Measurements from ENCODE around the gene OLIG2.

OLIG2 gene

GRCh38 chr21:33020558-33021100, 5.1 kb upstream of the OLIG2 start:
- DNase-seq: no peak

DNA sequence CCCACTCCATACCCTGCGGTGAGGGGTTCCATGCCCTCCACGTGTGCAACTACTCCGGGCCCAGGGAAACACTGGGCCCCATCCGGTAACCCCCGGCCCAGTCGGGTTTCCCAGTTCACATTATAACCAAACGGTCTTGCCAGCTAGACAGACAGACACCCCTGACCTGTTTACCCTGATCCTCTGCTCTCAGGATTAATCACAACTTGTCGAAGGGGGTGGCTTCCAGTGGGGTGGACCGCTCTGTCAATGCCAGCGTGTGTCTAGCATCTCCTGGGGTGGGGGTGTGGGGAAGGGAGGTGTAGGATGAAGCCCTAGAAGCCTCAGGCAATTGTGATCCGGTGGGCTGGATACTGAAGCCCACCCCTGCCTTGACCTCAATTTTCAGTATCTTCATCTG, 4.6 kb upstream of the OLIG2 start:
- DNase-seq: no peak

GRCh38 chr21:33021667-33022066, 4.1 kb upstream of the OLIG2 start:
- DNase-seq: no peak

DNA sequence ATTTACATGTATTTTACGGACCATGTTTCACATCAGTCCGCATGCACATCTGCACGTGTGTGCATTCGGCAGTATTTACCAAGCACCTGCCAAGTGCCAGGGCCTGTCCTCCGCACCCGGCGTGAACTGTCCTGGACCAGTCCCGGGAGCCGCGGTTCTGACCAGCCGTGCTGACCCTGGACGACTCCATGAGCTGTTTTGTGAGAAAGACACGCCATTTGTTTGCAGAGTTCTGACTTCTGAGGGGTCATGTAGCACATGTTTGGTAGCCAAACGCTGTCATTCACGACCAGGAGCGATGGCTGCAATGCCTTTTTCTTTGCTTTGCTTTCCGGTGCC, 3.3 kb upstream of the OLIG2 start:
- no peak for DNase-seq

DNA sequence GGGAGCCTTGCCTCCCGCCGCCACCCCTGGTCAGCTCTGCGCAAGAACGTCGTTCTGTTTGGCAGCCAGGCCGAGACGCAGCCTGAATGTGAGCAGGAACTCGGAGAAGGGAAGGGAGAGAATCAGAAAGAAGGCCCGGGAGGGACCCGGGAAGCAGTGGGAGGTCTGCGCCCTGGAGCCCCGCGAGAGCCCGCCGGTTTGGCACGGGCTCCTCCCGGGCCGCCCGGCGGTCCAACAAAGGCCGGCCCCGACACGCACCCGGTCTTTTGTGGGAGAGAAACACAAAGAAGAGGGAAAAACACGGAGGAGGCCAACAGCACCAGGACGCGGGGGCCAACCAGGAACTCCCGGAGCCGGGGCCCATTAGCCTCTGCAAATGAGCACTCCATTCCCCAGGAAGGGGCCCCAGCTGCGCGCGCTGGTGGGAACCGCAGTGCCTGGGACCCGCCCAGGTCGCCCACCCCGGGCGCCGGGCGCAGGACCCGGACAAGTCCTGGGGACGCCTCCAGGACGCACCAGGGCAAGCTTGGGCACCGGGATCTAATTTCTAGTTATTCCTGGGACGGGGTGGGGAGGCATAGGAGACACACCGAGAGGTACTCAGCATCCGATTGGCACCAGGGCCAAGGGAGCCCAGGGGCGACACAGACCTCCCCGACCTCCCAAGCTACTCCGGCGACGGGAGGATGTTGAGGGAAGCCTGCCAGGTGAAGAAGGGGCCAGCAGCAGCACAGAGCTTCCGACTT, 2.7 kb upstream of the OLIG2 start:
- DNase-seq: no peak

DNA sequence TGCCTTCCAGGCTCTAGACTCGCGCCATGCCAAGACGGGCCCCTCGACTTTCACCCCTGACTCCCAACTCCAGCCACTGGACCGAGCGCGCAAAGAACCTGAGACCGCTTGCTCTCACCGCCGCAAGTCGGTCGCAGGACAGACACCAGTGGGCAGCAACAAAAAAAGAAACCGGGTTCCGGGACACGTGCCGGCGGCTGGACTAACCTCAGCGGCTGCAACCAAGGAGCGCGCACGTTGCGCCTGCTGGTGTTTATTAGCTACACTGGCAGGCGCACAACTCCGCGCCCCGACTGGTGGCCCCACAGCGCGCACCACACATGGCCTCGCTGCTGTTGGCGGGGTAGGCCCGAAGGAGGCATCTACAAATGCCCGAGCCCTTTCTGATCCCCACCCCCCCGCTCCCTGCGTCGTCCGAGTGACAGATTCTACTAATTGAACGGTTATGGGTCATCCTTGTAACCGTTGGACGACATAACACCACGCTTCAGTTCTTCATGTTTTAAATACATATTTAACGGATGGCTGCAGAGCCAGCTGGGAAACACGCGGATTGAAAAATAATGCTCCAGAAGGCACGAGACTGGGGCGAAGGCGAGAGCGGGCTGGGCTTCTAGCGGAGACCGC, 2.0 kb upstream of the OLIG2 start:
- no peak for DNase-seq

DNA sequence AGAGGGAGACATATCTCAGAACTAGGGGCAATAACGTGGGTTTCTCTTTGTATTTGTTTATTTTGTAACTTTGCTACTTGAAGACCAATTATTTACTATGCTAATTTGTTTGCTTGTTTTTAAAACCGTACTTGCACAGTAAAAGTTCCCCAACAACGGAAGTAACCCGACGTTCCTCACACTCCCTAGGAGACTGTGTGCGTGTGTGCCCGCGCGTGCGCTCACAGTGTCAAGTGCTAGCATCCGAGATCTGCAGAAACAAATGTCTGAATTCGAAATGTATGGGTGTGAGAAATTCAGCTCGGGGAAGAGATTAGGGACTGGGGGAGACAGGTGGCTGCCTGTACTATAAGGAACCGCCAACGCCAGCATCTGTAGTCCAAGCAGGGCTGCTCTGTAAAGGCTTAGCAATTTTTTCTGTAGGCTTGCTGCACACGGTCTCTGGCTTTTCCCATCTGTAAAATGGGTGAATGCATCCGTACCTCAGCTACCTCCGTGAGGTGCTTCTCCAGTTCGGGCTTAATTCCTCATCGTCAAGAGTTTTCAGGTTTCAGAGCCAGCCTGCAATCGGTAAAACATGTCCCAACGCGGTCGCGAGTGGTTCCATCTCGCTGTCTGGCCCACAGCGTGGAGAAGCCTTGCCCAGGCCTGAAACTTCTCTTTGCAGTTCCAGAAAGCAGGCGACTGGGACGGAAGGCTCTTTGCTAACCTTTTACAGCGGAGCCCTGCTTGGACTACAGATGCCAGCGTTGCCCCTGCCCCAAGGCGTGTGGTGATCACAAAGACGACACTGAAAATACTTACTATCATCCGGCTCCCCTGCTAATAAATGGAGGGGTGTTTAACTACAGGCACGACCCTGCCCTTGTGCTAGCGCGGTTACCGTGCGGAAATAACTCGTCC, 1.3 kb upstream of the OLIG2 start:
- no peak for DNase-seq

- DNase-seq: no peak
Observed at GRCh38 chr21:33025106-33025488, 638 bp upstream of the OLIG2 start.

DNA sequence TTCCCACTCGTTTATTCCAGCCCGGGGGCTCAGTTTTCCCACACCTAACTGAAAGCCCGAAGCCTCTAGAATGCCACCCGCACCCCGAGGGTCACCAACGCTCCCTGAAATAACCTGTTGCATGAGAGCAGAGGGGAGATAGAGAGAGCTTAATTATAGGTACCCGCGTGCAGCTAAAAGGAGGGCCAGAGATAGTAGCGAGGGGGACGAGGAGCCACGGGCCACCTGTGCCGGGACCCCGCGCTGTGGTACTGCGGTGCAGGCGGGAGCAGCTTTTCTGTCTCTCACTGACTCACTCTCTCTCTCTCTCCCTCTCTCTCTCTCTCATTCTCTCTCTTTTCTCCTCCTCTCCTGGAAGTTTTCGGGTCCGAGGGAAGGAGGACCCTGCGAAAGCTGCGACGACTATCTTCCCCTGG, 716 bp downstream of the OLIG2 start:
- DNase-seq: no peak

- no peak for DNase-seq
Observed at GRCh38 chr21:33026878-33027400, 1.2 kb downstream of the OLIG2 start.

DNA sequence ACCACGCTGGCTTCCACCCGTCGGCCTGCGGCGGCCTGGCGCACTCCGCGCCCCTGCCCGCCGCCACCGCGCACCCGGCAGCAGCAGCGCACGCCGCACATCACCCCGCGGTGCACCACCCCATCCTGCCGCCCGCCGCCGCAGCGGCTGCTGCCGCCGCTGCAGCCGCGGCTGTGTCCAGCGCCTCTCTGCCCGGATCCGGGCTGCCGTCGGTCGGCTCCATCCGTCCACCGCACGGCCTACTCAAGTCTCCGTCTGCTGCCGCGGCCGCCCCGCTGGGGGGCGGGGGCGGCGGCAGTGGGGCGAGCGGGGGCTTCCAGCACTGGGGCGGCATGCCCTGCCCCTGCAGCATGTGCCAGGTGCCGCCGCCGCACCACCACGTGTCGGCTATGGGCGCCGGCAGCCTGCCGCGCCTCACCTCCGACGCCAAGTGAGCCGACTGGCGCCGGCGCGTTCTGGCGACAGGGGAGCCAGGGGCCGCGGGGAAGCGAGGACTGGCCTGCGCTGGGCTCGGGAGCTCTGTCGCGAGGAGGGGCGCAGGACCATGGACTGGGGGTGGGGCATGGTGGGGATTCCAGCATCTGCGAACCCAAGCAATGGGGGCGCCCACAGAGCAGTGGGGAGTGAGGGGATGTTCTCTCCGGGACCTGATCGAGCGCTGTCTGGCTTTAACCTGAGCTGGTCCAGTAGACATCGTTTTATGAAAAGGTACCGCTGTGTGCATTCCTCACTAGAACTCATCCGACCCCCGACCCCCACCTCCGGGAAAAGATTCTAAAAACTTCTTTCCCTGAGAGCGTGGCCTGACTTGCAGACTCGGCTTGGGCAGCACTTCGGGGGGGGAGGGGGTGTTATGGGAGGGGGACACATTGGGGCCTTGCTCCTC, 1.9 kb downstream of the OLIG2 start:
- no peak for DNase-seq

DNA sequence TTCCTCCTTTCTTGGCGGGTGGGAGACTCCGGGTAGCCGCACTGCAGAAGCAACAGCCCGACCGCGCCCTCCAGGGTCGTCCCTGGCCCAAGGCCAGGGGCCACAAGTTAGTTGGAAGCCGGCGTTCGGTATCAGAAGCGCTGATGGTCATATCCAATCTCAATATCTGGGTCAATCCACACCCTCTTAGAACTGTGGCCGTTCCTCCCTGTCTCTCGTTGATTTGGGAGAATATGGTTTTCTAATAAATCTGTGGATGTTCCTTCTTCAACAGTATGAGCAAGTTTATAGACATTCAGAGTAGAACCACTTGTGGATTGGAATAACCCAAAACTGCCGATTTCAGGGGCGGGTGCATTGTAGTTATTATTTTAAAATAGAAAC, 2.5 kb downstream of the OLIG2 start:
- no peak for DNase-seq

- no peak for DNase-seq
Observed at GRCh38 chr21:33028773-33029384, 3.1 kb downstream of the OLIG2 start.

DNA sequence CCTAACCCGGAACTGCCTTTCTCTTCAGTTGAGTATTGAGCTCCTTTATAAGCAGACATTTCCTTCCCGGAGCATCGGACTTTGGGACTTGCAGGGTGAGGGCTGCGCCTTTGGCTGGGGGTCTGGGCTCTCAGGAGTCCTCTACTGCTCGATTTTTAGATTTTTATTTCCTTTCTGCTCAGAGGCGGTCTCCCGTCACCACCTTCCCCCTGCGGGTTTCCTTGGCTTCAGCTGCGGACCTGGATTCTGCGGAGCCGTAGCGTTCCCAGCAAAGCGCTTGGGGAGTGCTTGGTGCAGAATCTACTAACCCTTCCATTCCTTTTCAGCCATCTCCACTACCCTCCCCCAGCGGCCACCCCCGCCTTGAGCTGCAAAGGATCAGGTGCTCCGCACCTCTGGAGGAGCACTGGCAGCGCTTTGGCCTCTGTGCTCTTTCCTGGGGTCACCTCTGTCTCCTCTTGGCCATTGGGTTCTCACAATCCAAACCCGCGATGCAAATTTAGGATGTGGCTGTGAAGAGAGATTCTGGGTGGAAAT, 3.7 kb downstream of the OLIG2 start:
- no peak for DNase-seq

- DNase-seq: no peak
Observed at GRCh38 chr21:33029975-33030461, 4.3 kb downstream of the OLIG2 start.

- no peak for DNase-seq
Observed at GRCh38 chr21:33030633-33031032, 4.9 kb downstream of the OLIG2 start.

GRCh38 chr21:33031152-33031911, 5.6 kb downstream of the OLIG2 start:
- DNase-seq: no peak

DNA sequence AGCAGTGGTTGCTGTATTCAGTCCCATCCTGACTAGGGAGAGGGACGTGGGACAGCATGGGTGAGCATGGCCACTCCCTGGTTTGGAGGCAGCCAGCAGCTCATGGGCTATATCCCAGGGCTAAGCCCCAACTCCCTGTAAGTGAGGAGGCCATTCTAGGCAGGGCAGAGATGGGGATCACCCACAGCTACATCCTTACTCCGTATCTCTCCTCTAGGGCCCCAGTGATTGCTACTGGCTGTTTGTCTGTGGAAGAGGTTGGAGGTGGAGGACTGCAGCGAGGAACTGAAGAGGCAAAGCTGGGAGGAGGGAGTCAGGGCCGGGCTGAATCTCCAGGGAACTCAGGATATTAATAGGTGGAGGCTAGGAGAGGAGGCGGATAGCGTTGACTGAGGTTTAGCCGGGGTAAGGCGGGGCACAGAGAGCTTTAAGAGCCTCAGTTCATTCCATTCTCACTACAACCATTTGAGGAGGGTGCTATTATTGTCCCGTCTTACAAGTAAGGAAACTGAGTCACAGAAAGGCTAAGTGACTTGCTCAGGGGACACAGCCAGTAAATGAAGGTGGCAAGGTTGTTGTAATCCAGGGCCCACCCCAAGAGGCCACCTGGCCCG, 6.8 kb downstream of the OLIG2 start:
- no peak for DNase-seq

DNA sequence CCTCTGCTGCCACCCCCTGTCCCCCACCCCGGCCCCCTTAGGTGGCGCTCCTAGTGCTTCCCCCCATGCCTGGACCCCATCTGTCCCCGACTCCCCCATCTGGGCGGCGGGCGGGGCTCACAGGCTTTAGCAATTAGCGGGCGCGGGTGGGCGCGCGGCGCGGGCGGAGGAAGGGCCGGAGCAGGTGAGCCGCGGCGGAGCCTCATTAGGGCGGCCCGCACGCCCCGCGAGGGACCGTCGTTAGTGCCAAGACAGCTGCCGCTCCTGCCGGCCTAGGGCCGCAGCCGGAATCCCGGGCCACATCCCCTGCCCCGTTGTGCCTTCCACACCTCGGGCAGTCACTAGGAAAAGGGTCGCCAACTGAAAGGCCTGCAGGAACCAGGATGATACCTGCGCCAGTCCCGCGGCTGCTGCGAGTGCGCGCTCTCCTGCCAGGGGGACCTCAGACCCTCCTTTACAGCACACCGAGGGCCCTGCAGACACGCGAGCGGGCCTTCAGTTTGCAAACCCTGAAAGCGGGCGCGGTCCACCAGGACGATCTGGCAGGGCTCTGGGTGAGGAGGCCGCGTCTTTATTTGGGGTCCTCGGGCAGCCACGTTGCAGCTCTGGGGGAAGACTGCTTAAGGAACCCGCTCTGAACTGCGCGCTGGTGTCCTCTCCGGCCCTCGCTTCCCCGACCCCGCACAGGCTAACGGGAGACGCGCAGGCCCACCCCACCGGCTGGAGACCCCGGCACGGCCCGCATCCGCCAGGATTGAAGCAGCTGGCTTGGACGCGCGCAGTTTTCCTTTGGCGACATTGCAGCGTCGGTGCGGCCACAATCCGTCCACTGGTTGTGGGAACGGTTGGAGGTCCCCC, 7.6 kb downstream of the OLIG2 start:
- DNase-seq: no peak

All from NCI-H187 treated with DMSO at 0.1 percent for 48 hours (cell line).